NCI-H2107 (cell line): ENCODE measurements around the gene CDH11.

Source experiments
- DNase-seq: peaks from one replicate; lab custom pipeline; 2025; lab: John Stamatoyannopoulos, UW

The CDH11 gene

GRCh38 chr16:65121870-65122723 lies at the start of gene CDH11:
Gene CDH11, minus strand, starts transcription at chr16:65122063. Its CDS starts 117,194 bp downstream, at chr16:65004869.
- no peak for DNase-seq

- DNase-seq, result no peak
Measured at GRCh38 chr16:65154321-65154720, 32.5 kb upstream of the CDH11 start.

- no peak for DNase-seq
Measured at GRCh38 chr16:65153365-65154105, 31.7 kb upstream of the CDH11 start.

GRCh38 chr16:65148804-65149203 lies 26.9 kb upstream of the CDH11 start:
- DNase-seq, result no peak

- no peak for DNase-seq
Measured at GRCh38 chr16:65142276-65142675, 20.4 kb upstream of the CDH11 start.

GRCh38 chr16:65136681-65137080 lies 14.8 kb upstream of the CDH11 start:
- DNase-seq, result no peak

GRCh38 chr16:65126845-65127624 lies 5.2 kb upstream of the CDH11 start:
- no peak for DNase-seq

- no peak for DNase-seq
Measured at GRCh38 chr16:65125871-65126270, 4.0 kb upstream of the CDH11 start.

- DNase-seq, result no peak
Measured at GRCh38 chr16:65125322-65125721, 3.5 kb upstream of the CDH11 start.

GRCh38 chr16:65124596-65124995 lies 2.7 kb upstream of the CDH11 start:
- no peak for DNase-seq

- no peak for DNase-seq
Measured at GRCh38 chr16:65124212-65124548, 2.3 kb upstream of the CDH11 start.

- DNase-seq, result no peak
Measured at GRCh38 chr16:65123396-65124211, 1.7 kb upstream of the CDH11 start.

- DNase-seq, result no peak
Measured at GRCh38 chr16:65122724-65123395, 997 bp upstream of the CDH11 start.

- DNase-seq, result no peak
Measured at GRCh38 chr16:65120831-65121721, 787 bp downstream of the CDH11 start.

- DNase-seq, result no peak
Measured at GRCh38 chr16:65120461-65120830, 1.4 kb downstream of the CDH11 start.

- no peak for DNase-seq
Measured at GRCh38 chr16:65119901-65120401, 1.9 kb downstream of the CDH11 start.

GRCh38 chr16:65119435-65119834 lies 2.4 kb downstream of the CDH11 start:
- DNase-seq, result no peak

- no peak for DNase-seq
Measured at GRCh38 chr16:65118871-65119270, 3.0 kb downstream of the CDH11 start.

- peak; percentile 11 for DNase-seq
Measured at GRCh38 chr16:65117811-65118448, 3.9 kb downstream of the CDH11 start.
